Heart left ventricle (tissue), 16 donors: ENCODE data around the gene ZBTB9. TPM values are rescaled to one million over a fixed set of nuclear protein-coding genes. Genes with fewer than 3 reads are reported as not detected.
A peak's percentile ranks its signal among the peaks of the same experiment; 100 is the strongest.

Experiments used
- ATAC-seq, 4 donors: fragments of 200-7000 bp; cut with Tn5 transposase; one replicate each; pipeline ENCODE4 v1.9.1; 2020 to 2022; ENCODE audit warnings: moderate library complexity in 4 of 4, mild to moderate bottlenecking in 3 of 4, moderate number of reproducible peaks in 1 of 4
- DNase-seq, 5 donors: peaks; one replicate each; pipeline ENCODE4 v3.0.0-alpha.2; 2020
- H3K27ac ChIP-seq, 12 donors: fragments of 200-600 bp; sonication (generic) in 4 of 12; one replicate each; pipeline versions ENCODE4 v1.5.0 to v1.8.0; 2016 to 2022; ENCODE audit warnings: mild to moderate bottlenecking in 2 of 12
- H3K27me3 ChIP-seq, 9 donors: fragments of 200-600 bp; sonication (generic) in 2 of 9; one replicate each; pipeline versions ENCODE4 v1.5.1 to v1.8.0; 2016 to 2022; ENCODE audit warnings: mild to moderate bottlenecking in 3 of 9
- H3K36me3 ChIP-seq, 9 donors: fragments of 200-600 bp; sonication (generic) in 2 of 9; one replicate each; pipeline versions ENCODE4 v1.5.0 to v1.8.0; 2018 to 2022; ENCODE audit warnings: mild to moderate bottlenecking in 2 of 9
- H3K4me1 ChIP-seq, 12 donors: fragments of 200-600 bp; sonication (generic) in 4 of 12; one replicate each; pipeline versions ENCODE4 v1.5.0 to v1.8.0; 2016 to 2022; ENCODE audit warnings: mild to moderate bottlenecking in 3 of 12
- H3K4me3 ChIP-seq, 12 donors: fragments of 200-600 bp; sonication (generic) in 4 of 12; one replicate each; pipeline versions ENCODE4 v1.5.0 to v1.8.0; 2017 to 2022; ENCODE audit warnings: mild to moderate bottlenecking in 9 of 12, moderate library complexity in 4 of 12
- H3K9me3 ChIP-seq, 12 donors: fragments of 200-600 bp; sonication (generic) in 4 of 12; one replicate each; pipeline versions ENCODE4 v1.5.0 to v1.8.0; 2016 to 2022; ENCODE audit warnings: mild to moderate bottlenecking in 1 of 12
- CTCF ChIP-seq, 12 donors: fragments of 200-600 bp; sonication (generic) in 4 of 12; IDR thresholded peaks; one replicate each; pipeline versions ENCODE4 v1.5.0 to v1.8.0; 2018 to 2022; ENCODE audit warnings: antibody characterized with exemption in 12 of 12, mild to moderate bottlenecking in 5 of 12
- POLR2A ChIP-seq, 2 donors: fragments of 450-650 bp; IDR thresholded peaks; one replicate each; pipeline ENCODE4 v1.6.1; 2017; ENCODE audit warnings: antibody characterized with exemption in 2 of 2, mild to moderate bottlenecking in 2 of 2, moderate library complexity in 2 of 2
- WGBS, 4 donors: extraction: QIAGEN DNeasy Blood & Tissue Kit in 2 of 4; methylation state at CpG; one replicate each; pipeline versions ENCODE4 v1.1.5 to v1.1.7; 2013 to 2018; 5-methylcytosine and 5-hydroxymethylcytosine counted together
- intact Hi-C, 10 donors: fragments of 100-400 bp; cut with DNase I; formaldehyde crosslinking; loops; one replicate each; pipeline versions ENCODE4 v1.11.1 to v1.14.2; 2022
- polyA plus RNA-seq, 2 donors: library from polyadenylated mRNA; stranded (reverse); fragments of 200-250 nt; gene quantifications; one replicate each; pipeline ENCODE4 v1.2.3, GENCODE V29; 2013
- total RNA-seq, 9 donors: library from RNA; depleted of rRNA in 2 of 9; stranded (reverse); fragments of >200 nt in 2 of 9; fragmentation: NEBNext Ultra II Directional in 3 of 9; extraction: Animal tissue kit (Norgen Biotek cat#: 25700) in 3 of 9; gene quantifications; one replicate each; pipeline versions ENCODE4 v1.1.0 to v1.2.4, GENCODE V29; 2016 to 2023
- donor health status: ischemic (EF 13 %, LVEDD 7.1; RV severe dilation, severe dysfunction).
- donor health status: healthy with polysubstance abuse.
- donor health status: DM: no; HTN: yes; CAD: no.
- donor health status: DM: no; HTN: no; CAD: no.
- donor health status: ischemic (EF 25% LVEDD 6.9; RV normal size, moderate dysfunction).
- donor health status: ischemic (EF 25% LVEDD 5.7; RV mildly dilated, moderate dysfunction).
- donor health status: healthy.
- donor health status: DM: yes; HTN: yes; CAD: no.
- donor health status: ischemic (EF 35%, LVEDD 5.7; RV mildly dilated, moderate dysfunction).
- donor health status: nonischemic (EF 11% LVEDD 7.7; RV severe dilation, severe dysfunction).
- donor health status: DM: yes; HTN: yes; CAD: no.
- donor health status: PGD.
- donor health status: ischemic (EF 29% LVEDD 5.4; RV normal size, mild dysfunction).
- donor health status: nonischemic (EF 23%, LVEDD 6.1; RV moderate dilation, normal function).

ZBTB9 gene
- total and polyA plus RNA-seq, 11 donors = 2.2 to 6.4 (median 4.7) TPM

- intact Hi-C loops = no loop called here
- H3K36me3 ChIP-seq = peaks cover 0 to 81% (median 53%) of the 10 kb centered on the region in 9 donors
- no peak for ATAC-seq
Measured at GRCh38 chr6:33442283-33442682, 12.1 kb upstream of the ZBTB9 start.

GRCh38 chr6:33443025-33443424, 11.4 kb upstream of the ZBTB9 start:
- Histone ChIP-seq H3K4me3 (no peak overlapping the region), H3K9me3 (no peaks in the 10 kb centered on the region), H3K27ac (no peak overlapping the region), H3K4me1 (peaks cover 0 to 25% (median 0%) of the 10 kb centered on the region in 12 donors), H3K36me3 (peaks cover 0 to 80% (median 49%) of the 10 kb centered on the region in 9 donors), H3K27me3 (no peaks in the 10 kb centered on the region)
- intact Hi-C loops = no loop called here
- WGBS, 4 donors = 89 to 95% (median 91%) methylated on average over 7 to 17 of the region's 17 CpGs
- ATAC-seq (no peak), DNase-seq (no peak)
- no peak for TF ChIP-seq CTCF (IDR thresholded peaks at IDR 0.05)
- no peak for TF ChIP-seq POLR2A (IDR thresholded peaks at IDR 0.05)

More at GRCh38 chr6:33442283-33442682, 12.1 kb upstream of the ZBTB9 start:
- no peak overlapping the region for H3K4me3 ChIP-seq
- H3K9me3 ChIP-seq = no peaks in the 10 kb centered on the region
- no peak overlapping the region for H3K27ac ChIP-seq
- peaks cover 0 to 25% (median 0%) of the 10 kb centered on the region in 12 donors for H3K4me1 ChIP-seq
- TF ChIP-seq POLR2A (IDR thresholded peaks at IDR 0.05) = no peak
- TF ChIP-seq CTCF (IDR thresholded peaks at IDR 0.05) = no peak
- DNase-seq = no peak
- H3K27me3 ChIP-seq = no peaks in the 10 kb centered on the region
- 89 to 94% (median 91%) methylated on average over 8 of the region's 8 CpGs for WGBS, 4 donors

GRCh38 chr6:33443619-33444504, 10.5 kb upstream of the ZBTB9 start:
- intact Hi-C loops = no loop called here
- H3K36me3 ChIP-seq = peaks cover 0 to 80% (median 42%) of the 10 kb centered on the region in 9 donors
- ATAC-seq = no peak
- H3K9me3 ChIP-seq = no peaks in the 10 kb centered on the region
- H3K4me1 ChIP-seq = peaks cover 0 to 25% (median 0%) of the 10 kb centered on the region in 12 donors
- no peaks in the 10 kb centered on the region for H3K27me3 ChIP-seq
- no peak for TF ChIP-seq POLR2A (IDR thresholded peaks at IDR 0.05)
- TF ChIP-seq CTCF (IDR thresholded peaks at IDR 0.05) = no peak
- H3K27ac ChIP-seq = no peak overlapping the region
- H3K4me3 ChIP-seq = no peak overlapping the region
- DNase-seq = no peak
- WGBS, 4 donors = 86 to 90% (median 88%) methylated on average over 13 to 18 of the region's 18 CpGs

- DNase-seq = no peak
- no peak for ATAC-seq
- peaks cover 0 to 74% (median 39%) of the 10 kb centered on the region in 9 donors for H3K36me3 ChIP-seq
- no peak for TF ChIP-seq POLR2A (IDR thresholded peaks at IDR 0.05)
- TF ChIP-seq CTCF (IDR thresholded peaks at IDR 0.05) = no peak
- no peaks in the 10 kb centered on the region for H3K27me3 ChIP-seq
- 65 to 88% (median 80%) methylated on average over 3 of the region's 3 CpGs for WGBS, 4 donors
- no peaks in the 10 kb centered on the region for H3K9me3 ChIP-seq
- intact Hi-C loops = no loop called here
- no peak overlapping the region for H3K4me3 ChIP-seq
- H3K4me1 ChIP-seq = peaks cover 0 to 33% (median 0%) of the 10 kb centered on the region in 12 donors
- H3K27ac ChIP-seq = peak overlapping the region in 1 of 12 donors; percentile 71
Measured at GRCh38 chr6:33445119-33445603, 9.2 kb upstream of the ZBTB9 start.
